IPS-15b (cell line): ENCODE results near the gene INSR.
"Not testable (repeated sequence)": the region's sequence is repeated elsewhere in the genome, so short reads cannot be mapped to it uniquely, and the experiment has no call there.

ENCODE experiments used
- H3K27me3 ChIP-seq: one replicate; pipeline ENCODE4 v1.6.1; 2013; ENCODE audit warnings: low read length; ENCODE audit not compliant: control insufficient read depth, insufficient read depth
- H3K36me3 ChIP-seq: one replicate; pipeline ENCODE4 v1.6.1; 2013; ENCODE audit warnings: low read length; ENCODE audit not compliant: control insufficient read depth, insufficient read depth
- H3K4me1 ChIP-seq: one replicate; pipeline ENCODE4 v1.6.1; 2013; ENCODE audit warnings: mild to moderate bottlenecking, low read length; ENCODE audit not compliant: control insufficient read depth, insufficient read depth
- H3K4me3 ChIP-seq: one replicate; pipeline ENCODE4 v1.5.1; 2013; ENCODE audit warnings: low read depth, low read length
- H3K9ac ChIP-seq: one replicate; pipeline ENCODE4 v1.6.1; 2013; ENCODE audit warnings: low read depth, mild to moderate bottlenecking, low read length
- H3K9me3 ChIP-seq: one replicate; pipeline ENCODE4 v1.6.1; 2013; ENCODE audit warnings: mild to moderate bottlenecking, low read length; ENCODE audit not compliant: control insufficient read depth, insufficient read depth

The INSR gene

DNA sequence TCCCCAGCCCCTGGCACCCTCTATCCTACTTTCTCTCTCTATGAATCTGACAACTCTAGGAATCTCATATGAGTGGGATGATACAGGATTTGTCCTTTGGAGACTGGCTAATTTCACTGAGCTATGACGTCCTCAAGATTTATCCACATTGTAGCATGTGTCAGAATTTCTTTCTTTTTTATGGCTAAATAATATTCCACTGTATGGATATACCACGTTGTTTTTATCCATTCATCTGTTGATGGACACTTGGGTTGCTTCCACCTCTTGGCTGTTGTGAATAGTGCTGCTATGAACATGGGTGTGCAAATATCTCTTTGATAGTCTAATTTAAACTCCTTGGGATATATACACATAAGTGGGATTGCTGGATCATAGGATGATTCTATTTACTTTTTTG, 24.0 kb upstream of the INSR start:
- H3K36me3 ChIP-seq: no peaks in the 10 kb centered on the region
- H3K4me3 ChIP-seq: no peak overlapping the region
- no peaks in the 10 kb centered on the region for H3K27me3 ChIP-seq
- H3K4me1 ChIP-seq: no peaks in the 10 kb centered on the region
- H3K9me3 ChIP-seq: no peaks in the 10 kb centered on the region
- no peak overlapping the region for H3K9ac ChIP-seq

DNA sequence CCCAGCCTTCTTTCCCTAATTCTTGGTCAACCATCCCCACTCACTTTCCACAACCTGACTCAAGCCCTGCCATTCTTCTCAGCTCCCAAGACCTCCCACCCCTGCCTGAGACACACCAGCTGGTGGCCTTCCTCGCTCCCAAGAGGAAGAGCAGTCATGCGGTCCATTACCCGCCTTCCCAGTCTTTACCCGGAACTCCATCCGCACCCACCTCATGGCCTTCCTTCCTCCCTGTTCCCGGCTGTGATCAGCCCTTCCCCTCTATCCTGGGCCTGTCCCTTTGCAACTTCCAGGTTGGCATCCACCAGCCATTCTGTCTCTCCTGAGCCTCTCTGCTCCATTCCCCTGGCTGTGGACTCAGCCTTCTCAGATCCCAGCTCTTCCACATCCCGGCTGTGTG, 18.6 kb upstream of the INSR start:
- Histone ChIP-seq H3K4me1 (no peaks in the 10 kb centered on the region), H3K27me3 (no peaks in the 10 kb centered on the region)

DNA sequence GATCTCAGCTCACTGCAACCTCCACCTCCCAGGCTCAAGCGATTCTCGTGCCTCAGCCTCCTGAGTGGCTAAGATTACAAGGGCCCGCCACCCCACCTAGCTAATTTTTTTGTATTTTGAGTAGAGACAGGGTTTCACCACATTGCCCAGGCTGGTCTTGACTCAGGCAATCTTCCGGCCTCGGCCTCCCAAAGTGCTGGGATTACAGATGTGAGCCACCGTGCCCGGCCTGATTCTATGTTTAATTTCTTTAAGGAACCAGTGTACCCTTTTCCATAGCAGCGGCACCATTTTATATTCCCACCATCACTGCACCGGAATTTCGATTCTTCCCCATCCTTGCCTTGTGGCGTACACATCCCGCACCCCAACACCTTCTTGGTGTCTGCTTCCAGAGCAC, 17.7 kb upstream of the INSR start:
- no peaks in the 10 kb centered on the region for H3K27me3 ChIP-seq
- no peaks in the 10 kb centered on the region for H3K36me3 ChIP-seq
- H3K9ac ChIP-seq: no peak overlapping the region
- H3K4me3 ChIP-seq: no peak overlapping the region
- H3K9me3 ChIP-seq: no peaks in the 10 kb centered on the region
- no peaks in the 10 kb centered on the region for H3K4me1 ChIP-seq

More for the DNA sequence above, 18.6 kb upstream of the INSR start:
- H3K9ac ChIP-seq: no peak overlapping the region
- H3K4me3 ChIP-seq: no peak overlapping the region
- no peaks in the 10 kb centered on the region for H3K9me3 ChIP-seq
- no peaks in the 10 kb centered on the region for H3K36me3 ChIP-seq

DNA sequence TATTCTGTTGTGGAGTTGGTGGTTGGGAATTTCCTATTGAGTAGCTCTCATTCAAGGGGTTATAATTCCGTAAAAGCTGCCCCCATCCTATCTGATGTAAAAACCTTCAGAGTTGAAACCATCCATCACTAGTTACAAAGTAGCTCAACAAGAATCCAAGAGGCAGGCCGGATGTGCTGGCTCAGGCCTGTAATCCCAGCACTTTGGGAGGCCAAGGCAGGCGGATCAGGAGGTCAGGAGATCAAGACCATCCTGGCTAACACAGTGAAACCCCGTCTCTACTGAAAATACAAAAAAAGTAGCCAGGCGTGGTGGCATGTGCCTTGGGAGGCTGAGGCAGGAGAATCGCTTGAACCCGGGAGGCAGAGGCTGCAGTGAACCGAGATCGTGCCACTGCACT, 14.1 kb upstream of the INSR start:
- H3K9ac ChIP-seq, H3K9me3 ChIP-seq, H3K36me3 ChIP-seq, H3K4me3 ChIP-seq, H3K27me3 ChIP-seq, H3K4me1 ChIP-seq: not testable (repeated sequence)

DNA sequence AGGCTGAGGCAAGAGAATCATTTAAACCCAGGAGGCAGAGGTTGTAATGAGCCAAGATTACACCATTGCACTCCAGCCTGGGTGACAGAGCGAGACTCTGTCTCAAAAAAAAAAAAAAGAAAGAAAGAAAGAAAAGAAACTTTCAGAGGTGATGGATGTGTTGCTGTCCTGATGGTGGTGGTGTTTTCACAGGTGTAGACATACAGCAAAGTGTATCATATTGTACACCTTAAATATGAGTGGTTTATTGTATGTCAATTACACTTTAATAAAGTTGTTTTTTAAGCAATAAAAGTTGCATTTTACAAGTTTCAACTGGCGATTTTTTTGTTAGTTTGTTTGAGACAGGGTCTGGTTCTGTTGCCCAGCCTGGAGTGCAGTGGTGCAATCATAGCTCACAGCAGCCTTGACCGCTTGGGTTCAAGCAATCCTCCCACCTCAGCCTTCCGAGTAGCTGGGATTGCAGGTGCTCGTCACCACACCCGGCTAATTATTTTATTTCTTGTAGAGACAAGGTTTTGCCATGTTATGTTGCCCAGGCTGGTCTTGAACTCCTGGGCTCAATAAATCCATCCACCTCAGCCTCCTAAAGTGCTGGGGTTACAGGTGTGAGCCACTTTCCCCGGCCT, 13.5 kb upstream of the INSR start:
- no peaks in the 10 kb centered on the region for H3K9me3 ChIP-seq
- no peaks in the 10 kb centered on the region for H3K4me1 ChIP-seq
- H3K27me3 ChIP-seq: no peaks in the 10 kb centered on the region
- no peak overlapping the region for H3K4me3 ChIP-seq
- no peak overlapping the region for H3K9ac ChIP-seq
- H3K36me3 ChIP-seq: no peaks in the 10 kb centered on the region

DNA sequence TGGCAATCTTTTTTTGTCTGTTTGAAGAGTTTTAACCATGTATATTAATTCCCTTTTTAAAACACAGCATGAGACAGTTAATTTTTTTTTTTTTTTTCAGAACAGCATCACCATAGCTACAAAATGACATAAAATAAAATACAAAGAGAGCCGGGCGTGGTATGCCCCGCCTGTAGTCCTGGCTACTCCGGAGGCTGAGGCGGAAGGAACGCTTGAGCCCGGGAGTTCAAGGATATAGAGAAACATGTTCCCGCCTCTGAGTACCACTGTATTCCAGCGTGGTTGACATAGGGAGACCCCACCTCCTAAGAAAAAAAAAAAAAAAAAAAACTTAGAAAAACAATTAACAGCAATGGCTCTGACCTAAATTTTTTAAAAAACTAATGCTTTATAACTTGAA, 10.0 kb upstream of the INSR start:
- Histone ChIP-seq H3K4me3 (no peak overlapping the region), H3K36me3 (no peaks in the 10 kb centered on the region), H3K9me3 (no peaks in the 10 kb centered on the region), H3K27me3 (no peaks in the 10 kb centered on the region), H3K9ac (no peak overlapping the region), H3K4me1 (no peaks in the 10 kb centered on the region)

DNA sequence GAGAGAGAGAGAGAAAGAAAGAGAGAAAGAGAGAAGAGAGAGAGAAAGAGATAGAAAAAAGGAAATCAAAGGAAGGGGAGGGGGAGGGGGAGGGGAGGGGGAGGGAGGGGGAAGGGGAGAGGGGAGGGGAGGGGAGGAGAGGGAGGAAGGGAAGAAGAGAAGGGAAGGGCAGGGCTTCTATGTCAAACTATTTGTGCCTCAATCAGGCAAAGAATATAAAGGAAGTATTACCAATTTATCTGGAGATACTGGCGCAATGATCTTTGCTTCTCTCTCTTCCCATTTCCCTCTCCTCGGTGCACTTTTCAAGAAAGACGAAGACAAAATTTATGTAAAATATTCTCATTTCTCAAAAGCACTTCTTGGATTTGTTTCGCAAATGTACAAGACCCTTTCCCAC, 9.3 kb upstream of the INSR start:
- H3K4me3 ChIP-seq: no peak overlapping the region
- H3K9ac ChIP-seq: no peak overlapping the region
- H3K27me3 ChIP-seq: no peaks in the 10 kb centered on the region
- no peaks in the 10 kb centered on the region for H3K9me3 ChIP-seq
- no peaks in the 10 kb centered on the region for H3K4me1 ChIP-seq
- no peaks in the 10 kb centered on the region for H3K36me3 ChIP-seq

DNA sequence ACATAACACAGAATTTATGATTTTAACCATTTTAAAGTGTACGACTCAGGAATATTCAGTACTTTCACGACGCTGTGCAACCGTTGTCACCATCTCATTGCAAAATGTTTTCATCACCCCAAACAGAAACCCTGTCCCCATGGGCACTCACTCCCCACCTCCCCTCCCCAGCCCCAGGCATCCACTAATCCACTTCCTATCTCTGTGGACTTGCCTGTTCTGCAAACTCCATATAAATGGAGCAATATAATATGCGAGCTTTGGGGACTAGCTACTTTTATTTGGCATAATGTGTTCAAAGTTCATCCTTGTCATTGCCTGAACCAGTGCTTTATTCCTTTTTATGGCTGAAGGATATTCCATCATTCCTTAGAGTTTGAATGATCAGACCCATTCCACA, 7.3 kb upstream of the INSR start:
- no peak overlapping the region for H3K4me3 ChIP-seq

DNA sequence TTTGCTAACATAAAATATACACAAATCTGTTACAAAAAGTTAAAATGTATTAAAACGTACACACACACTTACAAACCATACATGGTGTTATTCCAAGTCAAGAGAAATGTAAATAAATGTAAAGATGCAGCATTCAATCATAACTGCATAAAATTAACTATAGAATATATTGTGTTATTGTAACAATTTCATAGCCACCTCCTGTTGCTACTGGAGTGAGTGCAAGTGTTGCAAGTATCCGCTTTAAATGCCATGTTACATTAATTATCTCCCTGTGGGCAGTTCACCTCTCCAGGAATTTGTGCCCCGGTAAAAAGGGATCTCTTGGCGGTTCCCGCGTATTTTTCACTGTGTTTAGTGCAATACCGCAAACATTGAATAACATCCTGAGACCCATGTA, 3.5 kb upstream of the INSR start:
- Histone ChIP-seq H3K36me3 (no peaks in the 10 kb centered on the region), H3K27me3 (peaks cover 4% of the 10 kb centered on the region), H3K4me3 (no peak overlapping the region), H3K4me1 (peaks cover 3% of the 10 kb centered on the region), H3K9ac (no peak overlapping the region), H3K9me3 (no peaks in the 10 kb centered on the region)

More for the DNA sequence above, 7.3 kb upstream of the INSR start:
- Histone ChIP-seq H3K9ac (no peak overlapping the region), H3K4me1 (no peaks in the 10 kb centered on the region), H3K36me3 (no peaks in the 10 kb centered on the region), H3K9me3 (no peaks in the 10 kb centered on the region), H3K27me3 (no peaks in the 10 kb centered on the region)

DNA sequence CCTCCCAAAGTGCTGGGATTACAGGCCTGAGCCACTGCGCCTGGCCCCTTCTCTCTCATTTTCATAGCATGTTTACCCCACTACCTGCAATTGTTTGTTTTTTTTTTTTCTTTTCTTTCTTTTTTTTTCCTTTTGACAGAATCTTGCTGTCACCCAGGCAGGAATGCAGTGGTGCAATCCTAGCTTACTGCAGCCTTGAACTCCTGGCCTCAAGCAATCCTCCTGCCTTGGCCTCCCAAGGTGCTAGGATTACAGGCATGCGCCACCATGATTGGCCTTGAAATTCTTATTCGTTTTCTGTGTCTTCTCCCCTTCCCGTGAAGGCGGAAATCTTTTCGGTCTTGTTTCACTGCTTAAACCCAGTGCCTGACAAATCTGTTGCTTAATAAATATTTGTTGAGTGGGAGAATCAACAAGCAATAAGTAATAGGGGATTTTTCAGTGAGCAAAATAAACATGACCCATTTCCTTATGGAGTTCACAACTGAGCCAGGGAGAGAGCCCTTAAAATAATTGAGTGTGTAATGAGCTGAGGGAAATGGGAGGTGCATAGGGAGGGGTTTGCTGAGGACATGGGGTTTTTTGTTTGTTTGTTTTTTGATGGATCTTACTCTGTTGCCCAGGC, 1.8 kb upstream of the INSR start:
- H3K9ac ChIP-seq: no peak overlapping the region
- H3K27me3 ChIP-seq: peaks cover 4% of the 10 kb centered on the region
- H3K4me1 ChIP-seq: peaks cover 4% of the 10 kb centered on the region
- H3K36me3 ChIP-seq: no peaks in the 10 kb centered on the region
- H3K9me3 ChIP-seq: no peaks in the 10 kb centered on the region
- H3K4me3 ChIP-seq: no peak overlapping the region

DNA sequence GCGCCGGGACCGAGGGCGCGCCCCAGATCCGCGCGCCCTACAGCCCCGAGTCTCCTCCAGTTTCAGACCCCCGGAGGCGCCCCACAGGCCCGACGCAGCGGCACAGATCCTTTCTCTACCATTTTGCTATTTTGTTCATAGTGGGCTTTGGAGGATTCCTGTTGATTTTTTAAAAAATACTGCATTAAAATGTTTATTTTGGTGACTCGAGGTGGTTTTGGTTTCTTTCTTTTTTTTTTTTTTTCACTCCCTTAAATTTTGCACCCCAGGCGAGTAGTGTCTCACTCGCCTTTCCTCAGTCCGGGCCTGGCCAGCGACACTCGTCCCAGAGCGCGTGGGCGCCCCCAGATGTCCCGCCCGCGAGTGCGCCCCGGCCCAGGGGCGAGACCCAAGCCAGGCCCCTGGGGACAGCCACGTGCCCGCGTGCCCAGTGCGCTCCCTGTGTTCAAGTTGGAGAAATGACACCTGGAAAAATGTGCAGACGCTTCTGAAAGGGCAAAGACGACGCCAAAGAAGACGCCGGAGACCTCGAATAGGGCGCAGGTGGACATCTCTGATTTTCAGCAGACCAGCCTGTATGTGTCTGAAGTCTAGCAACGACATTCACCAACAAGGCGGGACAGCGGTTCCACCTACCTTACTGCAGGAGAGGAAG, 471 bp upstream of the INSR start:
- no peaks in the 10 kb centered on the region for H3K36me3 ChIP-seq
- H3K27me3 ChIP-seq: peaks cover 4% of the 10 kb centered on the region
- H3K4me3 ChIP-seq: peak overlapping the region; percentile 46
- peaks cover 7% of the 10 kb centered on the region for H3K4me1 ChIP-seq
- no peaks in the 10 kb centered on the region for H3K9me3 ChIP-seq
- H3K9ac ChIP-seq: no peak overlapping the region
